GM10248 (cell line): ENCODE data around the gene NFKBIE.

Experiments
- CTCF ChIA-PET: fragments of 300-600 bp; sonication (Branson Sonifier 250); formaldehyde crosslinking; extraction: SDS; loops from one replicate; lab custom pipeline; 2021; ENCODE audit warnings: antibody characterized with exemption; lab: Yijun Ruan, JAX
- POLR2A ChIA-PET: fragments of 350-650 bp; sonication (Branson Sonifier 250); formaldehyde crosslinking; extraction: SDS; loops from one replicate; lab custom pipeline; 2020; ENCODE audit warnings: antibody characterized with exemption; lab: Yijun Ruan, JAX
- DNase-seq: peaks from one replicate; pipeline ENCODE4 v3.0.0; 2012; ENCODE audit errors: extremely low spot score
- TF ChIP-seq, protein P1 (sequence below): IDR thresholded peaks from 2 replicates; pipeline ENCODE4 v1.5.1; 2012; ENCODE audit warnings: mild to moderate bottlenecking, low read depth; ENCODE audit errors: extremely low read depth, missing control alignments, control extremely low read depth

NFKBIE gene

DNA sequence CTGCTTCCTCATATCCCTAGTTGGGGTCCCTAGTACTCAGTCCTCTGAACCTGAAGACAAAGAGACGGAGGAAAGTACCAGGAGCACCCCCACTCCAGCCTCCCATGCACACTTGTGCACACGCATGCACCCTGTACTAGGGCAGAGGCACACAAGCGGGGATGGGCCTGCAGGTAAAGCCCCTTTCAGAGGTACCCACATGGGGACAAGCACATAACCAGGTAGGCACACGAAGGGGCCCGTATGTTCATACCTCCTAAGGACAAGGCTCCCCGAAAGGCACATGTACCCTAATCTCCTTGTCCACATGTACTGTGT is 6.0 kb upstream of the NFKBIE start:
- no peak for DNase-seq
- TF ChIP-seq, protein P1, sequence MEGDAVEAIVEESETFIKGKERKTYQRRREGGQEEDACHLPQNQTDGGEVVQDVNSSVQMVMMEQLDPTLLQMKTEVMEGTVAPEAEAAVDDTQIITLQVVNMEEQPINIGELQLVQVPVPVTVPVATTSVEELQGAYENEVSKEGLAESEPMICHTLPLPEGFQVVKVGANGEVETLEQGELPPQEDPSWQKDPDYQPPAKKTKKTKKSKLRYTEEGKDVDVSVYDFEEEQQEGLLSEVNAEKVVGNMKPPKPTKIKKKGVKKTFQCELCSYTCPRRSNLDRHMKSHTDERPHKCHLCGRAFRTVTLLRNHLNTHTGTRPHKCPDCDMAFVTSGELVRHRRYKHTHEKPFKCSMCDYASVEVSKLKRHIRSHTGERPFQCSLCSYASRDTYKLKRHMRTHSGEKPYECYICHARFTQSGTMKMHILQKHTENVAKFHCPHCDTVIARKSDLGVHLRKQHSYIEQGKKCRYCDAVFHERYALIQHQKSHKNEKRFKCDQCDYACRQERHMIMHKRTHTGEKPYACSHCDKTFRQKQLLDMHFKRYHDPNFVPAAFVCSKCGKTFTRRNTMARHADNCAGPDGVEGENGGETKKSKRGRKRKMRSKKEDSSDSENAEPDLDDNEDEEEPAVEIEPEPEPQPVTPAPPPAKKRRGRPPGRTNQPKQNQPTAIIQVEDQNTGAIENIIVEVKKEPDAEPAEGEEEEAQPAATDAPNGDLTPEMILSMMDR: no peak
- ChIA-PET POLR2A (no interaction called here), CTCF (interaction anchor here (0.8 to 0.9 kb wide), 3 partner anchors 15 to 70 kb away, joined by 3 to 4 read pairs (median 3); no protein-coding TSS in a partner anchor)

DNA sequence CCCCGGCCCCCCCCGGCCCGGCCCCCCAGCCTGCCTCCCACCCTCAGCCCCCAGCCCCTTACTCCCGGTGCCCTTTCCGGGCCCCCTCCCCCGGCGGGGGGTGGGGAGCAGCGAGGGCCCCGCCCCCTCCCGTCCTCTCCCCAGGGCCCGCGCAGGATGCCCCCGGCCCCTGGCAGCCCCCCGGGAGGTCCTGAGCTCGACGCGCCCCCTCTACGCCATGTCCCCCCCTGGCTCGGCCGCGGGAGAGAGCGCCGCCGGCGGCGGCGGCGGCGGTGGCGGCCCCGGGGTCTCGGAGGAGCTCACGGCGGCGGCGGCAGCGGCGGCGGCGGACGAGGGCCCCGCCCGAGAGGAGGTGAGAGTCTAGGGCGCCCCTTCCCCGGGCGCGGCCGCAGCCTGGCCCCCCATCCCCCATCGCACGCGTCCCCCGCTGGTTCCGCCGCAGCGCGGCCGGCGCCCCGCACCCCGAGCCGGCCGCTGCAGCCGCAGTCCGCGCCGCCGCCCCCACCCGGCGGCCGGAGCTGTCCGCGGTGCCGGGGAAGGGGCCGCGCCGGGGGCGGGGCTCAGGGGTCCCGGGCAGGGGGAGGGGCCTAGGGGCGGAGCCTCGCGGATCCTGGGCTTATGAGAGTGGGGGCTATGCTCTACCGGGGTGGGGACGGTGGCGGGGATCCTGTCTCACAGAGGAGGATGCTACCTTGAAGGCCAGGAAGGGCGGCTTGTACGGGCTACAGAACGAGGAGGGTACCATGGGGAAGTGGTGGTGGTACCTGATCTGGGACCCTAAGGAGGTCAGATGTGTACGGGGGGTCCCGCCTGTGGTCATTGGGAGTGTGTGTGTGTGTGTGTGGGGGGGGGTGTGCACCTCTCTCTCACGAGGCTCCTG is 5.4 kb upstream of the NFKBIE start:
- ChIA-PET POLR2A (no interaction called here), CTCF (interaction anchor here (0.8 to 7.3 kb wide), 6 partner anchors 14 to 71 kb away, joined by 3 to 182 read pairs (median 22); partner anchors contain the start of gene AARS2)
- TF ChIP-seq, protein P1: no peak
- no peak for DNase-seq

DNA sequence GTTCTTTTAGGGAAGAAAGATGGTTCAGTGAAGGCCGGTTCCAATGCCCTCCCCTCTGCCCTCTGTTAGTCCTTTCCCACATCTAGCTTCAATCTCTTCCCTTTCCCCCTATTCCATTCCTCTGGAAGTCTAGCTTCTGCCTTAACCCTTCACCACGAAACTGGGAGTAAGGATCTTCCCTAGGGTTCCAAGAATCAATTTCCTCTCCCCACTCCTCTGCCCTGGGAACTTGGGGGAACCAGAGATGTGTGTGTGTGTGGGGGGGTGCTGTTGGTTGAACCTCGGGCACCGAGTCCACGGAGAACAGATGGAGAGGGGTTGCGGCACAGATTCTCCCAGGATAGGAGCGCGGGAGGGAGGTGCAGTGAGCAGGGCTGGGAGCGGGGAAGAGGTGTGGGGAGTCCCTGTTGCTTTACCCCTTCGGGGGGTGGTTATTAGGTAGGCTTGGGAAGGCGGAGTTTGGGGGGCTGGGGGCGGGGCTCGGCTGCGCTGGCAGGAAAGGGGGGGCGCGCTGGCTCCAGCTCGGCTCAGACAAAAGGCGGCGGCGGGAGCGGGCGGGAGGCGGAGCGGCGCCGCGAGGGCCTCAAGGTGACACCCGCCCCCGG is 4.7 kb upstream of the NFKBIE start, which contains the start of gene TMEM151B:
TSS of gene TMEM151B (plus strand) at position 530 of the 605 bp plus-strand sequence. CDS start 293 bp downstream, outside the sequence.
- TF ChIP-seq, protein P1: no peak
- ChIA-PET CTCF (interaction anchor here (1.4 to 7.3 kb wide), 6 partner anchors 8 to 97 kb away, joined by 5 to 182 read pairs (median 29); partner anchors contain the start of gene AARS2), POLR2A (no interaction called here)
- DNase-seq: no peak

DNA sequence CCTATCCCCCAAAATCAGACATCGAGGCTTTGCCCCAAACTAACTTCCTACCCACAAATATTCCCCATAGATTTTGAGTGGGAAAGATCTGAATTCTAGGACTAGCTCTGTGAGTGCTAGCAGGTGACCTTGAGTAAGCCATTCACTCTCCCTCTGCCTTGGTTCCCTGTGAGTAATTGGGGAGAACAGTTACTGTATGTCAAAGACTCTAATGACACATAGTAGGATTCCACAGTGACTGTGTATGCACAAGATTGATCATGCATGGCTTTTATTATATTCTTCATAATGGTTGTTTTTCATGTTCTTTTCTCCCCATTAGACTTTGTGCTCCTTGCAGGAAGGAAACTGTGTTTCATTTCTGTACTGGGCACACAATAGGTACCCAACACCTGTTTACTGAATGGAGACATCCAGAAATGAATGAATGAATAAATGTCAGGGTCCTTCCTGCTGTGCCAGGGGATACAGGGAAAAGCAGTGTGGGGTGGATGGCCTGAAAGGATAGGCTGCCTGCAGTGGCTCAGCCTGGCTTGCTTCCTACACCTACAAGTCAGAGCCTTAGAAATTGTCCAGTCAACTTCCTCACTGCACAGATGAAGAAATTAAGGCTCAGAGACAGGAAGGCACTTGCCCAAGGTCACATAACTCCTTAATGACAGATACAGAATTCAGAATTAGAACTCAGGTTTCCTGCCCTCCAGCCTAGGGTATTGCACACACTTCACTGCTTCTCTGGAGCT is 4.0 kb upstream of the NFKBIE start:
- POLR2A ChIA-PET: no interaction called here
- TF ChIP-seq, protein P1: no peak
- no peak for DNase-seq
- CTCF ChIA-PET: interaction anchor here (0.9 to 7.3 kb wide), 20 partner anchors 9 to 206 kb away, joined by 3 to 182 read pairs (median 7); partner anchors contain the start of gene AARS2

DNA sequence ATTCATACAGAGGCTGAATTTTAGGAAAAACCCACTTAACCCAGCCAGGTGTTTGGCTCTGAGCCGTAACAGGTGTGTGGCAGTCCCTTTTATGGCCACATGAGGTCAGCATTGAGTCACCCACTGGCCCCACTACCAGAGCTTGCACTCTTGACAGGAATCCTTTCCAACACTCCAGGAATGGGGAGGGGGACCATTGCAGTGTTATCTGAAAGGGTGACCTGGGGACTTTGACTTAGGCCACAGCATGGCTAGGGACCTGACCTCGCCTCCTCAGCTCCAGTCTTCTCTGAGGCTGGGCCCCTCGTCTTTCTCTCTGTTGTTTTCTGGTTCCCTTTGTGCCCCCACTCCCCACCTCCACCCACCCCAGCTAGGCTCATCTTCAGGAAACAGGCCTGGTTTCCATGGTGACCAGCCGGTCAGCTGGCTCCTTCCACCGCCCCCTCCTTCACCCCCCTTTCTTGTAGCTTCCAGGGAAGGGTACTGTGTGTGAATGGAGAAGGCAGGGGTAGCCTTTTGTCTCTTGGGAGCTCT is 2.8 kb upstream of the NFKBIE start:
- TF ChIP-seq, protein P1: peak; percentile 90
- ChIA-PET CTCF (interaction anchor here (0.6 to 7.3 kb wide), 49 partner anchors 10 to 208 kb away, joined by 3 to 182 read pairs (median 5); partner anchors contain the start of genes AARS2, HSP90AB1, MYMX and SLC35B2), POLR2A (interaction anchor here (0.6 to 1.4 kb wide), 3 partner anchors 21 to 38 kb away, joined by 3 to 8 read pairs (median 4); partner anchors contain the start of gene HSP90AB1)
- peak; percentile 69 for DNase-seq
